GM23338 (cell line): ENCODE data around the gene CACTIN. TPM values are rescaled to one million over a fixed set of nuclear protein-coding genes. Genes with fewer than 3 reads are reported as not detected.

ENCODE experiments used
- ATAC-seq: fragments of 200-7000 bp; cut with Tn5 transposase; 3 replicates; pipeline ENCODE4 v1.9.1; 2020
- DNase-seq: peaks from one replicate; pipeline ENCODE4 v3.0.0-alpha.2; 2015; ENCODE audit warnings: low spot score
- H2AFZ ChIP-seq: fragments of 200-600 bp; sonication (generic); 2 replicates; pipeline ENCODE4 v1.8.0; 2016; ENCODE audit warnings: antibody characterized with exemption, mild to moderate bottlenecking, moderate library complexity
- H3F3A ChIP-seq: fragments of 200-600 bp; sonication (generic); replicated peaks from 2 replicates; pipeline ENCODE4 v1.8.0; 2017; ENCODE audit warnings: antibody characterized with exemption, mixed run types, low read depth
- H3K27ac ChIP-seq: fragments of 200-600 bp; sonication (generic); 2 replicates; pipeline ENCODE4 v1.6.1; 2016; ENCODE audit warnings: low read depth
- H3K27me3 ChIP-seq: fragments of 200-600 bp; sonication (generic); 2 replicates; pipeline ENCODE4 v1.8.0; 2016; ENCODE audit warnings: mild to moderate bottlenecking, mixed run types, moderate library complexity; ENCODE audit not compliant: insufficient read depth
- H3K36me3 ChIP-seq: fragments of 200-600 bp; sonication (generic); 2 replicates; pipeline ENCODE4 v1.8.0; 2016; ENCODE audit warnings: mild to moderate bottlenecking; ENCODE audit not compliant: insufficient read depth
- H3K4me1 ChIP-seq: fragments of 200-600 bp; sonication (generic); 2 replicates; pipeline ENCODE4 v1.8.0; 2016; ENCODE audit warnings: mild to moderate bottlenecking, moderate library complexity; ENCODE audit not compliant: insufficient read depth
- H3K4me2 ChIP-seq: fragments of 200-600 bp; sonication (generic); 2 replicates; pipeline ENCODE4 v1.7.1; 2017; ENCODE audit warnings: mixed run types
- H3K4me3 ChIP-seq: fragments of 200-600 bp; sonication (generic); 2 replicates; pipeline ENCODE4 v1.6.1; 2016; ENCODE audit warnings: mixed run types
- H3K79me2 ChIP-seq: fragments of 200-600 bp; sonication (generic); replicated peaks from 2 replicates; pipeline ENCODE4 v1.8.0; 2017; ENCODE audit warnings: mild to moderate bottlenecking; ENCODE audit not compliant: insufficient read depth
- H3K9me2 ChIP-seq: fragments of 200-600 bp; sonication (generic); 2 replicates; pipeline ENCODE4 v1.8.0; 2017; ENCODE audit not compliant: insufficient read depth
- H4K20me1 ChIP-seq: fragments of 200-600 bp; sonication (generic); replicated peaks from 2 replicates; pipeline ENCODE4 v1.8.0; 2017; ENCODE audit warnings: mild to moderate bottlenecking; ENCODE audit not compliant: insufficient read depth
- H3K27ac Mint-ChIP-seq: 2 replicates; pipeline ENCODE4 v1.8.0; 2020; ENCODE audit warnings: inconsistent platforms, mild to moderate bottlenecking, moderate library complexity, mixed read lengths
- H3K27me3 Mint-ChIP-seq: 3 replicates; pipeline ENCODE4 v1.8.0; 2022; ENCODE audit warnings: low read depth, mild to moderate bottlenecking, moderate library complexity, mixed read lengths, inconsistent platforms; ENCODE audit not compliant: insufficient read depth, poor library complexity
- H3K36me3 Mint-ChIP-seq: 3 replicates; pipeline ENCODE4 v1.8.0; 2021; ENCODE audit warnings: low read depth, mild to moderate bottlenecking, inconsistent platforms, moderate library complexity, mixed read lengths
- H3K4me1 Mint-ChIP-seq: 3 replicates; pipeline ENCODE4 v1.8.0; 2020; ENCODE audit warnings: mild to moderate bottlenecking, inconsistent platforms, mixed read lengths
- H3K4me3 Mint-ChIP-seq: 3 replicates; pipeline ENCODE4 v1.8.0; 2021; ENCODE audit warnings: moderate library complexity, mild to moderate bottlenecking, inconsistent platforms, mixed read lengths
- H3K9me3 Mint-ChIP-seq: 3 replicates; pipeline ENCODE4 v1.8.0; 2020; ENCODE audit warnings: moderate library complexity, mild to moderate bottlenecking, inconsistent platforms, mixed read lengths
- ZNF114 ChIP-seq: fragments of 250-450 bp; sonication (Bioruptor Pico); IDR thresholded peaks from 2 replicates; pipeline ENCODE4 v1.5.0; 2020; ENCODE audit warnings: mild to moderate bottlenecking, moderate library complexity
- polyA plus RNA-seq: library from polyadenylated mRNA; unstranded; fragments of >200 nt; fragmentation: Nextera tagmentation; extraction: Ambion mirVana; gene quantifications from 2 replicates; pipeline ENCODE4 v1.2.1, GENCODE V29; 2016
- total RNA-seq: library from RNA; depleted of rRNA; stranded (reverse); fragments of >200 nt; shearing (Covaris generic); gene quantifications from 2 replicates; pipeline ENCODE4 v1.2.3, GENCODE V29; 2014
- TF ChIP-seq, protein P1 (sequence below): fragments of 250-450 bp; sonication (Bioruptor Pico); IDR thresholded peaks from 2 replicates; pipeline ENCODE4 v1.5.0; 2020; ENCODE audit warnings: mild to moderate bottlenecking, moderate library complexity
- TF ChIP-seq, protein P2 (sequence below): IDR thresholded peaks from 2 replicates; pipeline ENCODE4 v1.6.1; 2016; ENCODE audit warnings: antibody characterized with exemption

Gene CACTIN
- total and polyA plus RNA-seq, 2 experiments from 2014 or later, result 14.3 to 47.4 TPM

DNA sequence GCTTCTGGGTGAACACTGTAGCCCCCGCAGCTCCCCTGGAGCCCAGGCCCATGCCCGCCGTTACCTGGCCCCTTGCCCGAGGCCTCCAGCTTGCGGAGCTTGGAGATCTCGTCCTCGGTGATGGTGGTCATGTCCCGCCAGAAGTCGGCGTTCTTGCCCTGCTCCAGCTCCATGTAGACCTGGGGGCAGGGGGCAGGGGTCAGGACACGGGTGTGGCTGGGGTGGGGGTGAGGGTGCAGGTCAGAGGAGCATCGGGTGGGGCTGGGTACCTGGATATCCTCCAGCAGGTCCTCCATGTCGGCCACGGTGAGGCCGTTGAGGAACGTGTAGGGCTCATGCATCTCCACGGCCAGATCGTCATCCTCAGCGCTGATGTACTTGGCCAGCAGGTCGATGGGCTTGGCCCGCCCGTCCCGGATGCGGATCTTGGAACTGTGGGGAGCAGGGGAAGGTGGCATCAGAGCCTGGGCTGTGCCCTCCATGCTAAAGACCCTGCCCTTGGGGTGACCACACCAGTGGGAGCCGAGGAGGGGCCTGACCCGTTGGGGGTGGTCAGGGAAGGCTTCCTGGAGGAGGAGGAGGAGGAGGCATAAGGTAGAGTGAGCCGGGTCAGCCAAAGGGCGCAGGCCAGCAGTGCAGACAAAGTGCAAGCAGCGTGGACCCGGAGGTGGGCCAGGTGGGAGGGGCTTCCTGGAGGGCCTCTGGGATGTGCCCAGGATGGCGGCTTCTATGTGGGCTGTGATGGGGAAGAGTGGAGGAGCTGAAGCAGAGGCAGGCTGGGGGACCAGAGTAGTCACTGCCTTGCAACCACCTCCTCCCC is 7.6 kb downstream of the CACTIN start:
- Mint-ChIP-seq H3K4me3 (no peak overlapping the region), H3K36me3 (peaks cover 18% of the 10 kb centered on the region), H3K9me3 (no peaks in the 10 kb centered on the region), H3K27ac (no peak overlapping the region), H3K4me1 (no peaks in the 10 kb centered on the region), H3K27me3 (peaks cover 4% of the 10 kb centered on the region)
- Histone ChIP-seq H2AFZ (no peak overlapping the region), H3K27ac (no peak overlapping the region), H3K79me2 (no peaks in the 10 kb centered on the region), H3K4me1 (no peaks in the 10 kb centered on the region), H3K4me2 (no peak overlapping the region), H4K20me1 (peaks cover 5% of the 10 kb centered on the region), H3K4me3 (no peak overlapping the region), H3K27me3 (no peaks in the 10 kb centered on the region), H3F3A (0 out of 2 replicates have a peak, but pooled peaks cover 4% of the 10 kb centered on the region), H3K9me2 (no peaks in the 10 kb centered on the region), H3K36me3 (no peaks in the 10 kb centered on the region)
- DNase-seq, result no peak
- ATAC-seq, result peak; percentile 18
- TF ChIP-seq, protein P1, sequence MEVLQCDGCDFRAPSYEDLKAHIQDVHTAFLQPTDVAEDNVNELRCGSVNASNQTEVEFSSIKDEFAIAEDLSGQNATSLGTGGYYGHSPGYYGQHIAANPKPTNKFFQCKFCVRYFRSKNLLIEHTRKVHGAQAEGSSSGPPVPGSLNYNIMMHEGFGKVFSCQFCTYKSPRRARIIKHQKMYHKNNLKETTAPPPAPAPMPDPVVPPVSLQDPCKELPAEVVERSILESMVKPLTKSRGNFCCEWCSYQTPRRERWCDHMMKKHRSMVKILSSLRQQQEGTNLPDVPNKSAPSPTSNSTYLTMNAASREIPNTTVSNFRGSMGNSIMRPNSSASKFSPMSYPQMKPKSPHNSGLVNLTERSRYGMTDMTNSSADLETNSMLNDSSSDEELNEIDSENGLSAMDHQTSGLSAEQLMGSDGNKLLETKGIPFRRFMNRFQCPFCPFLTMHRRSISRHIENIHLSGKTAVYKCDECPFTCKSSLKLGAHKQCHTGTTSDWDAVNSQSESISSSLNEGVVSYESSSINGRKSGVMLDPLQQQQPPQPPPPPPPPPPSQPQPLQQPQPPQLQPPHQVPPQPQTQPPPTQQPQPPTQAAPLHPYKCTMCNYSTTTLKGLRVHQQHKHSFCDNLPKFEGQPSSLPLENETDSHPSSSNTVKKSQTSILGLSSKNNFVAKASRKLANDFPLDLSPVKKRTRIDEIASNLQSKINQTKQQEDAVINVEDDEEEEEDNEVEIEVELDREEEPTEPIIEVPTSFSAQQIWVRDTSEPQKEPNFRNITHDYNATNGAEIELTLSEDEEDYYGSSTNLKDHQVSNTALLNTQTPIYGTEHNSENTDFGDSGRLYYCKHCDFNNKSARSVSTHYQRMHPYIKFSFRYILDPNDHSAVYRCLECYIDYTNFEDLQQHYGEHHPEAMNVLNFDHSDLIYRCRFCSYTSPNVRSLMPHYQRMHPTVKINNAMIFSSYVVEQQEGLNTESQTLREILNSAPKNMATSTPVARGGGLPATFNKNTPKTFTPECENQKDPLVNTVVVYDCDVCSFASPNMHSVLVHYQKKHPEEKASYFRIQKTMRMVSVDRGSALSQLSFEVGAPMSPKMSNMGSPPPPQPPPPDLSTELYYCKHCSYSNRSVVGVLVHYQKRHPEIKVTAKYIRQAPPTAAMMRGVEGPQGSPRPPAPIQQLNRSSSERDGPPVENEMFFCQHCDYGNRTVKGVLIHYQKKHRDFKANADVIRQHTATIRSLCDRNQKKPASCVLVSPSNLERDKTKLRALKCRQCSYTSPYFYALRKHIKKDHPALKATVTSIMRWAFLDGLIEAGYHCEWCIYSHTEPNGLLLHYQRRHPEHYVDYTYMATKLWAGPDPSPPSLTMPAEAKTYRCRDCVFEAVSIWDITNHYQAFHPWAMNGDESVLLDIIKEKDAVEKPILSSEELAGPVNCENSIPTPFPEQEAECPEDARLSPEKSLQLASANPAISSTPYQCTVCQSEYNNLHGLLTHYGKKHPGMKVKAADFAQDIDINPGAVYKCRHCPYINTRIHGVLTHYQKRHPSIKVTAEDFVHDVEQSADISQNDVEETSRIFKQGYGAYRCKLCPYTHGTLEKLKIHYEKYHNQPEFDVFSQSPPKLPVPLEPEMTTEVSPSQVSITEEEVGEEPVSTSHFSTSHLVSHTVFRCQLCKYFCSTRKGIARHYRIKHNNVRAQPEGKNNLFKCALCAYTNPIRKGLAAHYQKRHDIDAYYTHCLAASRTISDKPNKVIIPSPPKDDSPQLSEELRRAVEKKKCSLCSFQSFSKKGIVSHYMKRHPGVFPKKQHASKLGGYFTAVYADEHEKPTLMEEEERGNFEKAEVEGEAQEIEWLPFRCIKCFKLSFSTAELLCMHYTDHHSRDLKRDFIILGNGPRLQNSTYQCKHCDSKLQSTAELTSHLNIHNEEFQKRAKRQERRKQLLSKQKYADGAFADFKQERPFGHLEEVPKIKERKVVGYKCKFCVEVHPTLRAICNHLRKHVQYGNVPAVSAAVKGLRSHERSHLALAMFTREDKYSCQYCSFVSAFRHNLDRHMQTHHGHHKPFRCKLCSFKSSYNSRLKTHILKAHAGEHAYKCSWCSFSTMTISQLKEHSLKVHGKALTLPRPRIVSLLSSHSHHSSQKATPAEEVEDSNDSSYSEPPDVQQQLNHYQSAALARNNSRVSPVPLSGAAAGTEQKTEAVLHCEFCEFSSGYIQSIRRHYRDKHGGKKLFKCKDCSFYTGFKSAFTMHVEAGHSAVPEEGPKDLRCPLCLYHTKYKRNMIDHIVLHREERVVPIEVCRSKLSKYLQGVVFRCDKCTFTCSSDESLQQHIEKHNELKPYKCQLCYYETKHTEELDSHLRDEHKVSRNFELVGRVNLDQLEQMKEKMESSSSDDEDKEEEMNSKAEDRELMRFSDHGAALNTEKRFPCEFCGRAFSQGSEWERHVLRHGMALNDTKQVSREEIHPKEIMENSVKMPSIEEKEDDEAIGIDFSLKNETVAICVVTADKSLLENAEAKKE (CRISPR knock-in tag), result no peak
- no peak for TF ChIP-seq ZNF114 (CRISPR knock-in tag)
- TF ChIP-seq, protein P2, sequence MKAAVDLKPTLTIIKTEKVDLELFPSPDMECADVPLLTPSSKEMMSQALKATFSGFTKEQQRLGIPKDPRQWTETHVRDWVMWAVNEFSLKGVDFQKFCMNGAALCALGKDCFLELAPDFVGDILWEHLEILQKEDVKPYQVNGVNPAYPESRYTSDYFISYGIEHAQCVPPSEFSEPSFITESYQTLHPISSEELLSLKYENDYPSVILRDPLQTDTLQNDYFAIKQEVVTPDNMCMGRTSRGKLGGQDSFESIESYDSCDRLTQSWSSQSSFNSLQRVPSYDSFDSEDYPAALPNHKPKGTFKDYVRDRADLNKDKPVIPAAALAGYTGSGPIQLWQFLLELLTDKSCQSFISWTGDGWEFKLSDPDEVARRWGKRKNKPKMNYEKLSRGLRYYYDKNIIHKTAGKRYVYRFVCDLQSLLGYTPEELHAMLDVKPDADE, result no peak
